GM19023 (cell line): ENCODE data around the gene RGS16.
A peak's percentile ranks its signal among the peaks of the same experiment; 100 is the strongest.

Experiments used
- ATAC-seq: cut with Tn5 transposase; IDR thresholded peaks from one replicate; pipeline ENCODE4 v1.9.1; 2021; ENCODE audit warnings: mild to moderate bottlenecking, moderate library complexity; ENCODE audit not compliant: unreplicated experiment

Gene RGS16

GRCh38 chr1:182630586-182630985 lies 26.4 kb upstream of the RGS16 start:
- ATAC-seq: no peak

GRCh38 chr1:182629499-182630096 lies 25.4 kb upstream of the RGS16 start:
- ATAC-seq: peak; percentile 58

GRCh38 chr1:182629080-182629479 lies 24.9 kb upstream of the RGS16 start:
- no peak for ATAC-seq

GRCh38 chr1:182628657-182629056 lies 24.5 kb upstream of the RGS16 start:
- ATAC-seq: no peak

- ATAC-seq: no peak
Observed at GRCh38 chr1:182627622-182628021, 23.4 kb upstream of the RGS16 start.

GRCh38 chr1:182626527-182626926 lies 22.3 kb upstream of the RGS16 start:
- no peak for ATAC-seq

GRCh38 chr1:182625719-182626504 lies 21.7 kb upstream of the RGS16 start:
- ATAC-seq: no peak

- ATAC-seq: no peak
Observed at GRCh38 chr1:182625024-182625423, 20.8 kb upstream of the RGS16 start.

- ATAC-seq: no peak
Observed at GRCh38 chr1:182624577-182624976, 20.4 kb upstream of the RGS16 start.

GRCh38 chr1:182622901-182623528 lies 18.8 kb upstream of the RGS16 start:
- peak; percentile 73 for ATAC-seq

- no peak for ATAC-seq
Observed at GRCh38 chr1:182621906-182622305, 17.7 kb upstream of the RGS16 start.

GRCh38 chr1:182620924-182621585 lies 16.9 kb upstream of the RGS16 start:
- no peak for ATAC-seq

- no peak for ATAC-seq
Observed at GRCh38 chr1:182617734-182618351, 13.7 kb upstream of the RGS16 start.

- no peak for ATAC-seq
Observed at GRCh38 chr1:182617014-182617429, 12.8 kb upstream of the RGS16 start.

- ATAC-seq: peak; percentile 73
Observed at GRCh38 chr1:182616130-182617013, 12.2 kb upstream of the RGS16 start.

- ATAC-seq: peak; percentile 25
Observed at GRCh38 chr1:182615468-182616129, 11.4 kb upstream of the RGS16 start.

GRCh38 chr1:182614796-182615454 lies 10.7 kb upstream of the RGS16 start:
- peak; percentile 35 for ATAC-seq

GRCh38 chr1:182611787-182612186 lies 7.6 kb upstream of the RGS16 start:
- no peak for ATAC-seq

GRCh38 chr1:182611326-182611725 lies 7.1 kb upstream of the RGS16 start:
- ATAC-seq: no peak
